Upper lobe of left lung (tissue), 6 donors: ENCODE data around the gene DNER. TPM values are rescaled to one million over a fixed set of nuclear protein-coding genes. Genes with fewer than 3 reads are reported as not detected.
"Not testable (repeated sequence)": the region's sequence is repeated elsewhere in the genome, so short reads cannot be mapped to it uniquely, and the experiment has no call there.

Source experiments
- ATAC-seq, 2 donors: fragments of 200-7000 bp; cut with Tn5 transposase; one replicate each; pipeline ENCODE4 v1.9.1; 2022; ENCODE audit warnings: mild to moderate bottlenecking in 2 of 2, moderate library complexity in 2 of 2; ENCODE audit not compliant: low FRiP score in 2 of 2
- DNase-seq, 2 donors: peaks; one replicate each; pipeline ENCODE4 v3.0.0-alpha.2; 2019 to 2020
- H3K27ac ChIP-seq, 4 donors: fragments of 200-600 bp; sonication (generic); one replicate each; pipeline ENCODE4 v1.5.1; 2016 to 2019
- H3K27me3 ChIP-seq, 4 donors: fragments of 200-600 bp; sonication (generic); one replicate each; pipeline ENCODE4 v1.5.1; 2017 to 2019
- H3K36me3 ChIP-seq, 4 donors: fragments of 200-600 bp; sonication (generic); one replicate each; pipeline ENCODE4 v1.5.1; 2016 to 2019
- H3K4me1 ChIP-seq, 4 donors: fragments of 200-600 bp; sonication (generic); one replicate each; pipeline ENCODE4 v1.5.1; 2018 to 2019
- H3K4me3 ChIP-seq, 4 donors: fragments of 200-600 bp; sonication (generic); one replicate each; pipeline ENCODE4 v1.5.1; 2017 to 2019; ENCODE audit warnings: mild to moderate bottlenecking in 2 of 4, moderate library complexity in 1 of 4
- H3K9me3 ChIP-seq, 4 donors: fragments of 200-600 bp; sonication (generic); one replicate each; pipeline ENCODE4 v1.5.1; 2018 to 2019
- EP300 ChIP-seq, 4 donors: sonication (generic); formaldehyde crosslinking; IDR thresholded peaks; one replicate each; pipeline ENCODE4 v1.5.1; 2017; ENCODE audit warnings: antibody characterized with exemption in 4 of 4, control low read depth in 2 of 4
- POLR2A ChIP-seq, 4 donors: fragments of 450-650 bp; IDR thresholded peaks; one replicate each; pipeline ENCODE4 v1.5.1; 2016 to 2017; ENCODE audit warnings: antibody characterized with exemption in 4 of 4, mild to moderate bottlenecking in 2 of 4
- POLR2AphosphoS5 ChIP-seq, 2 donors: sonication (generic); formaldehyde crosslinking; IDR thresholded peaks; one replicate each; pipeline ENCODE4 v1.5.1; 2017; ENCODE audit warnings: antibody characterized with exemption in 2 of 2
- WGBS, 2 donors: methylation state at CpG; one replicate each; pipeline ENCODE4 v1.1.5; 2017 to 2018; 5-methylcytosine and 5-hydroxymethylcytosine counted together
- total RNA-seq, 6 donors: library from RNA; depleted of rRNA in 4 of 6; stranded (reverse); fragments of >200 nt in 4 of 6; gene quantifications; one replicate each; pipeline versions ENCODE4 v1.1.0 to v1.2.1, GENCODE V29; 2016 to 2021
- TF ChIP-seq, protein P1 (sequence below), 6 experiments: fragments of 450-650 bp in 4 of 6; fragments of 200-600 bp in 2 of 6; sonication (generic) in 2 of 6; IDR thresholded peaks; one replicate each; pipeline ENCODE4 v1.5.1; 2016 to 2019; ENCODE audit warnings: antibody characterized with exemption in 6 of 6
- donor health status: DM: no; HTN: no; CAD: no; lungs with moderate emphysema.
- donor health status: DM: no; HTN: yes; CAD: no; lungs with severe emphysema.

DNER gene
- total RNA-seq, 6 donors from 2014 or later = 0.31 to 2.1 (median 0.98) TPM

DNA sequence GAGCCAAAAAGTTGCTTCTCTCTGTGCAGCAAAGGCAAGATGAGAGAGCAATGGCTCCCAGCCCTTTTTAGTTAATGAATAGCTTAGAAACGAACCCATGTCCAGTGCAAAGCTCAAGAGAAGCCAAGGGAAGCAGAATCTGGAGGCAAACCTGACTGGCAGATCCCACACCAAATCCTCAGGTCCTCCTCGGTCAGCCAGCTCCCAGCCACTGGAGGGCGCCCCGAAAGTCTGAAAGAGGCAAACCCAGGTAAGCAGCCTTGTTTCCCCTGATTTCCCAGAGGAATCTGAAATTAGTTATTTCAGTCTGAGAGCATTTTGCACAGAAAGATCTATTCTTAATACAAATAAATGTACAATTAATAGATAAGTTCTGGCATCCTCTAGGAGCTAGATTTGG lies 372.0 kb downstream of the DNER start:
- H3K27ac ChIP-seq = no peak overlapping the region
- H3K27me3 ChIP-seq = no peaks in the 10 kb centered on the region
- TF ChIP-seq POLR2A (IDR thresholded peaks at IDR 0.05) (no peak), EP300 (IDR thresholded peaks at IDR 0.05) (no peak), POLR2AphosphoS5 (IDR thresholded peaks at IDR 0.05) (no peak)
- TF ChIP-seq, protein P1, sequence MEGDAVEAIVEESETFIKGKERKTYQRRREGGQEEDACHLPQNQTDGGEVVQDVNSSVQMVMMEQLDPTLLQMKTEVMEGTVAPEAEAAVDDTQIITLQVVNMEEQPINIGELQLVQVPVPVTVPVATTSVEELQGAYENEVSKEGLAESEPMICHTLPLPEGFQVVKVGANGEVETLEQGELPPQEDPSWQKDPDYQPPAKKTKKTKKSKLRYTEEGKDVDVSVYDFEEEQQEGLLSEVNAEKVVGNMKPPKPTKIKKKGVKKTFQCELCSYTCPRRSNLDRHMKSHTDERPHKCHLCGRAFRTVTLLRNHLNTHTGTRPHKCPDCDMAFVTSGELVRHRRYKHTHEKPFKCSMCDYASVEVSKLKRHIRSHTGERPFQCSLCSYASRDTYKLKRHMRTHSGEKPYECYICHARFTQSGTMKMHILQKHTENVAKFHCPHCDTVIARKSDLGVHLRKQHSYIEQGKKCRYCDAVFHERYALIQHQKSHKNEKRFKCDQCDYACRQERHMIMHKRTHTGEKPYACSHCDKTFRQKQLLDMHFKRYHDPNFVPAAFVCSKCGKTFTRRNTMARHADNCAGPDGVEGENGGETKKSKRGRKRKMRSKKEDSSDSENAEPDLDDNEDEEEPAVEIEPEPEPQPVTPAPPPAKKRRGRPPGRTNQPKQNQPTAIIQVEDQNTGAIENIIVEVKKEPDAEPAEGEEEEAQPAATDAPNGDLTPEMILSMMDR (IDR thresholded peaks at IDR 0.05) = peak in 4 of 6 experiments; percentile 31 to 49 (median 36)
- no peaks in the 10 kb centered on the region for H3K36me3 ChIP-seq
- no peaks in the 10 kb centered on the region for H3K4me1 ChIP-seq
- 47 to 51% methylated on average over 4 of the region's 4 CpGs for WGBS, 2 donors
- no peaks in the 10 kb centered on the region for H3K9me3 ChIP-seq
- DNase-seq (peak; percentile 37 to 54), ATAC-seq (no peak)
- no peak overlapping the region for H3K4me3 ChIP-seq

DNA sequence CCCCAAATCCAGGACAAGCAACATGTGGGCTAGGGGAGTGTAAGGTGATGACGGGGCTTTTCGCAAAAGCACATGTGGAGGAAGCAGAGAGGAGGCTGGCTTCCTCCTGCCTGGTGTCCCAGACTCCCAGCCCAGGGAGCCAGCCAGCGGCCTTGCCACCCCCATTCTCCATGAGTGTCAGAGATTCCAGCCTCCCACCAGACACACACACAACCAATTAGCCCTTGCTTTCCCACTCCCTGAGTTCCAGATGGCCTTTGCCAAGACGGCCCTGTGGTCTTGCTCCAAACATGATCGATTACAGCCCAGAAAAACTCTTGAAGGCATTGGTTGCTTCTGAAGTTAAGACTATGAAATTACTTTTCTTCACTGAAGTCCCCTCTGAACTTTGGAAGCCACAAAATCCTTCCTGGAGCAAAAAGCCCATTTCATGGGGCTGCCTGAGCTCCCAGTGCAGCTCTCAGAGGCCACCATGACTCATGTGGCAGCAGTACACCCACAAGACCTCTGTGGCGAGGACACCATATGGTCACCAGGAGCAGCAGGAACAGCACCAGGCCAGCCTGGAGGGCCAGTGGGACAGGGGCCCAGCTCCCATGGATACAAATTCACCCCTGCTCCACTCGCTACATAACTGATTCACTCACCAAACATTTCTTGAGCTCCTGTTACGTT lies 374.1 kb downstream of the DNER start:
- ATAC-seq = no peak
- no peaks in the 10 kb centered on the region for H3K9me3 ChIP-seq
- H3K27ac ChIP-seq = no peak overlapping the region
- H3K4me1 ChIP-seq = no peaks in the 10 kb centered on the region
- no peaks in the 10 kb centered on the region for H3K27me3 ChIP-seq
- TF ChIP-seq EP300 (IDR thresholded peaks at IDR 0.05) (no peak), POLR2A (IDR thresholded peaks at IDR 0.05) (no peak), POLR2AphosphoS5 (IDR thresholded peaks at IDR 0.05) (no peak)
- TF ChIP-seq, protein P1 (IDR thresholded peaks at IDR 0.05) = no peak
- H3K4me3 ChIP-seq = no peak overlapping the region
- peak in 1 of 2 donors; percentile 18 for DNase-seq
- 85 to 93% methylated on average over 8 of the region's 8 CpGs for WGBS, 2 donors
- no peaks in the 10 kb centered on the region for H3K36me3 ChIP-seq

DNA sequence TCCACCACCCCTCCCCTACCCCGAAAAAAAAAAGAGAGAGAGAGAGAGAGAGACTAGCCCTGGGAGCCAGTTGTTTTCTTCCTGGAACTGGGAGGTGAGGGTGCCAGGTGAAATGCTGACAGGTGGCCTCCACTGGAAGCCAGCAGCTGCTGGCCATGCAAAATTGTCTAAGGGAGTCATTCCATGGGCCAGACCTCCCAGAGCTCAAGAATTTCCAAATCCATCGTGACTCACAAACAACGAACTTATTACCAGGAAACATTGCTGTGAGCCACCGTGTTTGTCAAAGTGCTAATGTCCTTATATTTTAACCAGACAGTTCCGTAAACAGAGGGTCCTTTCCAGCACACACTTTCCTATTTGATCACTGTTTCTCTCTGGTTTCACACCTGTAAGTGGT lies 374.7 kb downstream of the DNER start:
- Histone ChIP-seq H3K9me3 (no peaks in the 10 kb centered on the region), H3K4me3 (no peak overlapping the region), H3K27me3 (no peaks in the 10 kb centered on the region), H3K27ac (no peak overlapping the region), H3K36me3 (no peaks in the 10 kb centered on the region), H3K4me1 (no peaks in the 10 kb centered on the region)
- no peak for ATAC-seq
- TF ChIP-seq EP300 (IDR thresholded peaks at IDR 0.05) = no peak
- 82 to 86% methylated on average over 5 of the region's 5 CpGs for WGBS, 2 donors
- no peak for DNase-seq

DNA sequence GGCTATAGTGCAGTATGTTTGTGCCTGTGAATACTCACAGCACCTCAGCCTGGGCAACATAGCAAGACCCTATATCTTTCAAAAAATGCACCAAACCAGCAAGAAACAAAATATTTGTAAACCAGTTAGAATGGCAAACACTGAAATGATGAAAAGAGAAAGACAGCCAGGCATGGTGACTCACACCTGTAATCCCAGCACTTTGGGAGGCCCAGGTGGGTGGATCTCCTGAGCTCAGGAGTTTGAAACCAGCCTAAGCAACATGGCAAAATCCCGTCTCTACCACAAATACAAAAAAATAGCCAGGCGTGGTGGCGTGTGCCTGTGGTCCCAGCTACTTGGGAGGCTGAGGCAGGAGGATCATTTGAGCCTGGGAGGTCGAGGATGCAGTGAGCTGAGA lies 375.2 kb downstream of the DNER start:
- WGBS, 2 donors = 86 to 89% methylated on average over 4 of the region's 4 CpGs
- H3K27me3 ChIP-seq, H3K27ac ChIP-seq, H3K4me3 ChIP-seq, H3K4me1 ChIP-seq, H3K36me3 ChIP-seq, H3K9me3 ChIP-seq, DNase-seq, ATAC-seq: not testable (repeated sequence)

DNA sequence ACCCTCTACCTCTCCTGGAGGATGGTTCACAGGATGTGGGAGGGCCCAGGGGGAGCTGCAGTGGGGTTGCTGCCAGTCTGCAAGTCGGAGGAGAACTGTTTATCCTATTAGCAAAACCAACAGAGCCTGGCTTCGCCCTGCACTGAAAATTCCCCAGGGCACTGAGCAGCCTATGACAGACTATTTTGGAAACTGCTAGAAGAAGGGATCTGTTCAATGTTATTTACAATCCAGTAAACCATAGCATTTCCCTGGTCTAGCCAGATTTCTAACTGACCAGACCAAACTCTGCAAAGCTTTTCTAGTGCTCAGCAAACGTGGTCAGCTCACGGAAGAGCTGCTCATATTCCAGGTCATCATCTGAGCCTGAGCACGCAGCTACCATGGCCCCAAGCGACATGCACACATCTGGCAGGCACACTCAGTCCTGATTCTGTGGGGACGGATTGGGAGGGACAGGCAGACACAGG lies 378.4 kb downstream of the DNER start:
- DNase-seq (no peak), ATAC-seq (no peak)
- Histone ChIP-seq H3K4me1 (no peaks in the 10 kb centered on the region), H3K9me3 (no peaks in the 10 kb centered on the region), H3K27ac (no peak overlapping the region), H3K27me3 (no peaks in the 10 kb centered on the region), H3K36me3 (no peaks in the 10 kb centered on the region), H3K4me3 (no peak overlapping the region)
- no peak for TF ChIP-seq EP300 (IDR thresholded peaks at IDR 0.05)
- no peak for TF ChIP-seq POLR2AphosphoS5 (IDR thresholded peaks at IDR 0.05)
- TF ChIP-seq POLR2A (IDR thresholded peaks at IDR 0.05) = no peak
- TF ChIP-seq, protein P1 (IDR thresholded peaks at IDR 0.05) = no peak
- 68 to 75% methylated on average over 6 to 7 of the region's 7 CpGs for WGBS, 2 donors

DNA sequence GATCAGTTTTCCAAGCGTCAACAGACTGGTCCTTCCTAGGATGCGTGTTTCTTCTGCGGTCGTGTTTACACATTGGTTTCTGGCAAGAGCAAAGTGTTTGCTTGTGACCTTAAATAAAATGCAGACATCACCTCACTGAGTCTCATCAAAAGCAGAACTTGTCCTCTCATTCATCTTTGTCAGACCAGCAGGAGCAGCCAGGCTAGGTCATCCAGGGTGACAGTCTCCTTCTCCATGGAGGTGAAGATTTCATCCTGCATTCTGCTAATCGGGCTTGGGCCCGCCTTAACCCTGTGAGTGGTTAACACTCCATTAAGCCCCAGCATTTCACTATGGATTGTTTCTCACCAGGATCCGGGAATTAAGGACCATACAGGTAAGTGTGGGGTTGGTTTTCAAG lies 379.0 kb downstream of the DNER start:
- H3K27me3 ChIP-seq = no peaks in the 10 kb centered on the region
- no peak for ATAC-seq
- WGBS, 2 donors = 70 to 81% methylated on average over 7 of the region's 7 CpGs
- no peak for TF ChIP-seq EP300 (IDR thresholded peaks at IDR 0.05)
- no peak for TF ChIP-seq POLR2A (IDR thresholded peaks at IDR 0.05)
- TF ChIP-seq, protein P1 (IDR thresholded peaks at IDR 0.05) = no peak
- no peak for TF ChIP-seq POLR2AphosphoS5 (IDR thresholded peaks at IDR 0.05)
- no peak overlapping the region for H3K4me3 ChIP-seq
- H3K4me1 ChIP-seq = no peaks in the 10 kb centered on the region
- DNase-seq = no peak
- no peaks in the 10 kb centered on the region for H3K36me3 ChIP-seq
- H3K9me3 ChIP-seq = no peaks in the 10 kb centered on the region
- H3K27ac ChIP-seq = no peak overlapping the region
